ENCODE results near the gene MED29.

The MED29 gene, protein sequence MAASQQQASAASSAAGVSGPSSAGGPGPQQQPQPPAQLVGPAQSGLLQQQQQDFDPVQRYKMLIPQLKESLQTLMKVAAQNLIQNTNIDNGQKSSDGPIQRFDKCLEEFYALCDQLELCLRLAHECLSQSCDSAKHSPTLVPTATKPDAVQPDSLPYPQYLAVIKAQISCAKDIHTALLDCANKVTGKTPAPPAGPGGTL

DNA sequence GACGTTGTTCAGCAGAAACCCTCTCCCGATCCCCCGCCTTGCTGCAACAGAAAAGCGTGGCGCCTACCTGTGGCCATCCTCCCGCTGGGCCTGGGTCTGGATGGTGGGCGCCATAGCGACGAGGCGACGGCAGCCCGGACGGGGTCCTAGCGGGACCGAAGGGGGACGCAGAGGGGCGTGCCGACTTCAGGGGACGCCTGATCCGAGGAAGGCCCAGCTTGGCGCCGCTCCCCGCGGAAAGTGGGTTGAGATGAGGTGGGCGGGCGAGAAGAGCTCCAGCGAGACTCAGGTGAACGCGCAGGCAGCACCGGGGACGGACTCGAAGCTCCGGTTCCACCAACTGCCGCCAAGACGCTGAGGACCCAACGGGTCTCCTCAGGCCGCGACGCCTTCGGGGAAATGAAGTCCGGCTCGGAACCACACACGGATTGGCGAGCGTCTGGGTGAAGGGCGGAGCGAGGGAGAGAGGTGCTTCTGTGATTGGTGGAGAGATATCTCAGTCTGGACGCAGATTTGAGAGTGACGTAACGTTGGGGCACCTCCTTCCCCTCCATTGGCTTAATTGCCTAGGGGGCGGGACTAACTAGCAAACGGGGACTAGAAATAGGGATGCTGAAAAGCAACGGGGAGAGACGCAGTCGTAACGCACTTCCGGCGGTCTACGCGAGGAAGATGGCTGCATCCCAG lies at the start of gene MED29, which contains the start of gene PAF1:
Gene MED29, plus strand, starts transcription at position 628 of the 687 bp plus-strand sequence. Its CDS starts 45 bp downstream, at position 673.
Gene PAF1, minus strand, starts transcription at position 356 of the 687 bp plus-strand sequence. Its CDS starts 242 bp downstream, at position 114.
- DNase-seq (ENCODE audit: low read depth) = peak; percentile 100

DNA sequence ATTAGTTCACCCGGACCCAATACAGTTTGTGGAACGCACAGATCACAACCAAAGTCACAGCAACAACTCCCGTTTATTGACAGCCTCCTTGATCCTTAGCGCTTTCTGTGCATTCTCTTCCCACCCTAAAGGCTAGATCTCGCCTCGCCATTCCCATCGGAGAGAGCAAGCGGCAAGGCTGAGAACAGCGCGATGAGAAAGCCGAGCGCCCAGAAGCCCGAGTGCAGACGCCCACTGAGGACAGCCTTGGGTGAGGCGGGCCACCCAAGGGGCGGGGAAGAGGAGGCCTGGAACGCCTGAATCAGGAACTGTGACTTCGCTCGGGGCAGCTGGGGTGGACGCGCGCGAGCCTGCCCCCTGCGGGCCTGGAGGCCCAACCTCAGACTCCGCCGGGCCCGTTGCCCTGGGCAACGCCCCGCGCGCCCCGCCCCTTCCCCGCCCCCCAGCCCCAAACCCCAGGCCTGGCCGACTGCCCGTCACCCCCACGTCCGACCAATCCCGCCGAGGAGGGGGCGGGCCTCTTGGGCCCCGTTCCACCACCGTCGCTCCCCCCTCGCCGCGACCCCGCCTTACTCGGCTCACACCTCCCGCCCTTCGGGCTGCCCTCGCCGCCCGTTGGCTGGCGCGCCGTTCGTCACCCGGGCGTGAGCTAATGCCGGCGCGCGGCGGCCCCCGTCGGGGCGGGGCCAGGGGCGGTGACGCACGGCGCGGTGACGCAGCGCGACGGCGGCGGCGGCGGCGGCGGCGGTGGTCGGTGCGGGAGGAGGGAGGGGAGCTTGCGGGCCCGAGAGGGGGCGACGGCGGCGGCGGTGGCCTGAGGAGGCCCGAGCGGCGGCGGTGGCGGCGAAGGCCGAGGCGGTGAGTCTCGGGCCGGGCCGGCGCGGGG lies 49.2 kb upstream of the MED29 start, which contains the start of gene SAMD4B:
Gene SAMD4B, plus strand, starts transcription at position 703 of the 886 bp plus-strand sequence. CDS start 14,473 bp downstream, outside the sequence.
- peak; percentile 95 for DNase-seq (ENCODE audit: low read depth)

DNA sequence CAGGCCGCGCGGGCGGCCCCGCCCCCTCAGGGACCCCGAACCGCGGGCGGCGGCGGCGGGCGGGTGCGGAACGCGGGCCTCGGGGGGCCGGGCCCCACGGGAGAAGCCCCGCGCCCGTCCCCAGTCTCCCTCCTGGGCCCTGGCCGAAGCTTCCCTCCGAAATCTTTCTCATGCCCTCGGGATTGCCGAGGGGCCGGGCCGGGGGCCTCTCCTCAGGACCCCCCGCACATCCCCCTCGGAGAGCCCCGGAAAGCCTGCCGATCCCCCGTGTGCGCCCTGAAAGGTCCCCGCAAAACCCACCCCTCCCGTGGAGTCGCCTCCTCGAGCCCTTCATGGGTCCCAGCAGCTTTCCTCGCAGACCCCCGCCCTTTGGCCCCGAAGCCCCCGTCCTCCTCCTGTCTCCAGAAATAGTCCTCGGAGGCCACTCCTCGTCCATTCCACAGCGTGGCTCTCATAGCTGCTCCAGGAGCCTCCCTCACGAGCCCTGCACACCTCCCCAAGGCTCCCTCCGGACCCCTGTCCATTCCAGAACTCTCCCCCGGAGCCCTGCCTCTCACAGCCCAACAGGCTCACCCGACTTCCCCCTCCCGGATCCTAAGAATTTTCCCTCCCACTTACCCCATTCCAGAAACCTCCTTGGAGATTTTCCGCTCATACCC lies 48.4 kb upstream of the MED29 start:
- DNase-seq (ENCODE audit: low read depth) = no peak

DNA sequence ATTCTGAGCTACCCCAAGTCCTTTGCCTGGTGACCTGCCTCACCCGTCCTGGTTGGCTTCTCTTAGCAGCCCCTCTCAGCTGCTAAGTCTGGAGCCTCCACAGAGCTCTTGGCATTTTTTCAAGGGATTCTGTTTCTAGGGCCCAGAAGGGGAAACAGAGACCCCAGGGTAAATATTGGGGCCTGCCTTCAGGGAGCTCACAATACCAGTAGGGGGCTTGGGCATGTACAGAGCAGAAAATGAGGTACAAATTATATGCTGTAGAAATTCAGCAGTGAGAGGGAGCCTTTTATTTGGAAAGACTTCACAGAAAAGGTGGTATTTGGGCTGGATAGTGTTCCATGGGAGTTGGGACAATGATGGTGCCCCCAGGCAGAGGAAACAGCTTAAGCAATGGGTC lies 45.2 kb upstream of the MED29 start:
- no peak for DNase-seq (ENCODE audit: low read depth)

DNA sequence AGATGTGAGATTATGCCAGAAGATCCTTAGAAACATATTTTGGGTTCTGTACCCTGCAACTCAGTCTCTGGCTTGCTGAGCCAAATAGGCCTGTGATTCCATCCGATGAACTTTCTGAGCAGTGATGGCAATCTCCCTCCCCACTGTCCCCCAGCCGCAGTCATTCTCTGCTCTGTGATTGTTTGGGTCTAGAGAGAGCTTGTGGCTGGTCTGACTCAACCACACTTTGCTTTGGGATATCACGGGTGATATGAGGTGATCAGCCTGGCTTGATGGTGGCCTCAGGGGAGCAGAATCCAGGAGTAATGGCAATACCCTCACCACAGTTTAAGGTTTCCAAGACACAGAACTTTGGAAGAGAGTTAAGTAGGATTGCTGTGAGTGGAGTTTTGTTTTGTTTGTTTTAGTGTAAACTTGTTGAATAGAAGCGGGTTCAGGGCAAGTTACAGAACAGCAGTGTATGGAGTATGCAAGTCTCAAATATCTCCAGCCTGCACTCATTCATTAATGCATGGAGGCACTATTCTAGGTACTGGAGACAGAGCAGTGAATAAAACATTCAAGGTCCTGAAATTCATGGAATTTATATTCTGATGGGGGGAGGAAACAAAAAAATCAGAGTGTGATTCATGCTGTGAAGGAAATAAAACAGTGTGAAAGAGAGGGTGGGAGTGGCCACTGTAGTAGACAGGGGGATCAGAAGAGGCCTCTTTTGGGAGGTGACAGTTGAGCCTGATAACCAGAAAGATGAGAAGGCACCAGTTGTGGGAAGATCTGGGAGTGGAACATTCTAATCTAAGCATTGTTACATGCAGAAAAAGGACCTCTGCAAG lies 43.6 kb upstream of the MED29 start:
- no peak for DNase-seq (ENCODE audit: low read depth)

DNA sequence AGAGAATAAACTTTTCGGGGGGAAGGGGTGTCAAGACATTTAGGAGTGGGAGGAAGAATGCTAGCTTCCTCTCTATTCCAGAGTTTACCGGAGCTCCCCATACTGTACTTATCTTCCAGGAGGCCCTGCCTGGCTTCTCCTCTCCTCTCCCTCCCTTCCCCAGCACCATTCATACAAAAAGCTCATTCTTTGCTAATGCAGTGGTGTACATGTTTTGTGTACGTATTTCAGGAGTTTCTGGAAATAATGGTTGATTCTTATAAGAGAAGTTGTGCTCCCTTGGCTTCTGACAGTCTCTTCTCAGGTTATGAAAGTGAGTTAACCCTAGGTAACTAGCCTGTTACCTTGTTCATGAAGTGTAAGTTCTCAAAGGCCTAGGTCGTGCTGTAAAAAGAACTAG lies 41.9 kb upstream of the MED29 start:
- no peak for DNase-seq (ENCODE audit: low read depth)

DNA sequence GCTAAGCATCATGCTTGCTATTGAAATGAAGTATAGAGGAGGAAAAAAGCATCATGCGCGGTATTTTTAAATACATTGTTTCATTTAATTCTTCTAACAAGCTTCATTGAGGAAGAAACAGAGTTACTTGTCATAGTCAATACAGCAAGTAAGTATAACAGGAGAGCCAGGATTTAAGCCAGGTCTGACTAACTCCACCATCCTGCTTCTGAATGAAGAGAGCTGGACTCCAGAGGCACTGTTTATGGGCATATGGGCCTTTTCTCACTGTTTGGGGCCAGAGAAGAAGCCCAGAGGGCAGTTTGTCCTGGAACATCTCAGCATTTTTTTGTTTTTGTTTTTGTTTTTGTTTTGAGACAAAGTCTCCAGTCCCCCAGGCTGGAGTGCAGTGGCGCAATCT lies 41.0 kb upstream of the MED29 start:
- no peak for DNase-seq (ENCODE audit: low read depth)

DNA sequence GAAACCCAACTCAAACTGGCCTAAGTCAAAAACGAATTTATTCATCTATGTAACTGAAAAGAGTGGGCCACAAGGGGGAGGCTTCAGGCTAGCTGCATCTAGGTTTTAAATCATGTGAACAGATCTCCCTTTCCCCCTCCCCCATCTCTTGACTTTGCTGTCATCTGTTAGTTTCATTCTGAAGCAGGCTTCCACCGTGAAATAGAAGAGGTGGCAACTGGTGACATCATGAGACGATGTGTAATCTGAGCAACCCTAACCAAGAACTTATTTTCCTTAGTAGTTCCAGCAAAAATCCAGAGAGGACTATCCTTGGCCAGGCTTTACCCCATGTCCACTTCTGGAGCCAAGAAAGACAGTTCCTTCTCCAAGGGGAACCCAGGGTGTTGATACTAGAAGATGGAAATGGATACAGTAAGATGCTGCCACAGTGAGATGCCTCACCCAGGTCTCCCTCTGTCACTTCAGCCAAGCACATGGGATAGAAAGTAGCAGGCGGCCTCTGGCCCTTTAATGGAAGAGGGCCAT lies 39.6 kb upstream of the MED29 start:
- DNase-seq (ENCODE audit: low read depth) = peak; percentile 72

DNA sequence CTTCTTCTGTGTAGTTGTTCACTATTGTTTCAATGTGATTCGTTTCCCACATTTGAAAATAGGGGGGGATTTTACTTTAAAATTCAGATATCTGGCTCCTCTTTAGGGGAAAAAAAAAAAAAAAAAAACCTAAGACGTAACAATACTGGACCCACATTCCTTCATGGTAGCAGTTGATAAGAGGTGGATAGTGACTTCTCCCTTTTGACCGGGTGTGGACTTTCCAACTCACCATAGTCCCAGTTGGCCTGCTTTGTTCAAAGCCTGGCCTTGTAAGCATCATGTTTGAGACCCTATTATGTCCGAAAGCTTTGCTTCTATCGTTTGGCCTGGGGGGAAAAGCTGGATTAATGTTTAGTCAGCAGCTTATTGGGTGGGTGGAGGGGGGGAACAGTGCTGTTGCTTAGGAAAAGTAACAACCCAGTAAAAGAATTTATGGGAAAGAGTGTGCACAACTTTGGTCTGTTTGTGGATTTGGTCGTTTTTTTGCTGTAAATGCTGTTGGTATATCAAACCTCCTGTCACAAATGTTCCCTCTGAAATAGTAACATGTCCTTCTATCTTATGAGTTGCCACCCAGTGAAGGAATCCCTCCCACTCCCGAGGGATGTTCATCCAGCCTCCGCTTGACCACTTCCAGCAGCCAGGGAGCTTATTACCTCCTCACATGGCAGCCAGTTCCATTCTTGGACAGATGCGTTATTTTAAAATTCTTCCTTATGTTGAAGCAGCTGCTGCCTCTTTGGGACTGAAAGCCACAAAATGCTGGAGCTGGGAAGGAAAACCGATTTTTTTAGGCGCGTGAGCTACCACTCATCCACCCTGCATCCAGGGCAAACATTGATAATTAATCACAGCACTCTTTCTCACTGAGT lies 38.6 kb upstream of the MED29 start:
- peak; percentile 59 for DNase-seq (ENCODE audit: low read depth)

DNA sequence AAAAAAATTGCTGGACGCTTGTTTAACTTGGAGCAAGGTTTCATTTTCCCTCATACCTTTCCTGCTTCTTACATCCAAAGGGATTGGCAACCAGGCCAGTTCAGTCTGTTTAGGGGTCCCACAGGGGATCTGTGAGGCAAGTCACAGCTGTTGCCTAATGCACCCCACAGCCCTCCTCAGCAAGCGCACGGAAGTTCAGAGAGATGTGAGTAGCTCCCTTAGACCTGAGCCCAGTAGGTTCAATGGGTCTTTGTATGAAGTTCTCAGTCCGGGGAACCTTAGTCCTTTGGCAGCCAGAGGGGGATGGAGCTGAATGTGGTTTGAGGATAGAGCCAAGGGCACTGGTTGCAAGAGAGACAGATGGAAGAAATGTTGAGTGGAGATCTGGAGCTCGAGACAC lies 35.9 kb upstream of the MED29 start:
- no peak for DNase-seq (ENCODE audit: low read depth)

DNA sequence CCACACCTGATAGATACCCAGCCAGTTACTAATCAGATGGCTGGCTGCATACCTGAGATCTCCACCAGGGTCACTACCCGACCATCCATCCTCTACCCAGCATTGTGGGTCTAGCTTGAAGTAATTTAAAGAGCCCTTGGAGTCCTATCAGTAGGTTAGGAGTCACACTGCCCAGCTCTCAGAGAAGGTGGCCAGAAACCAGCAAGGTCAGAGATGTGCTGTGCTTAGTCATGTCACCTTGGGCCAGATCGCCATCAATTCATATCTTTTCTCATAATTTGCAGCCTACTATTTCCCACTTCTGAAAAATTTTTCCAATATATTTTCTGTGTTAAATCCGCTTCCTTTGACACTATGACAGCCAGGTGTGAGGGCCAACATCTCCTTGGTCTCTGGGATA lies 35.1 kb upstream of the MED29 start:
- no peak for DNase-seq (ENCODE audit: low read depth)

DNA sequence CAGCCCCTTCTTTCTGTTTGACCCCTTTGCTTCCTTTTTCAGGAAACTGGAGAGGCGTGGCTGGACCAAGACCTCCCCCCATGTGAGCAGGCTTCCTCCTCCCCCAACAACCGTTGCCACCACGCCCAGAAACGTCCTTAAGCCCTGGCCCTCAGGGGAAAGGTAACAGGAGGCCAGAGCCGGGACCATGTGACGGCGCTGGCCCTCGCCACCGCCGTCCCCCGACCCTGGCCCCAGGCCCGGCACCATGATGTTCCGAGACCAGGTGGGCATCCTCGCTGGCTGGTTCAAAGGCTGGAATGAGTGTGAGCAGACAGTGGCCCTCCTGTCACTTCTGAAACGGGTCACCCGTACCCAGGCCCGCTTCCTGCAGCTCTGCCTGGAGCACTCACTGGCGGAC lies 34.5 kb upstream of the MED29 start:
- DNase-seq (ENCODE audit: low read depth) = no peak

DNA sequence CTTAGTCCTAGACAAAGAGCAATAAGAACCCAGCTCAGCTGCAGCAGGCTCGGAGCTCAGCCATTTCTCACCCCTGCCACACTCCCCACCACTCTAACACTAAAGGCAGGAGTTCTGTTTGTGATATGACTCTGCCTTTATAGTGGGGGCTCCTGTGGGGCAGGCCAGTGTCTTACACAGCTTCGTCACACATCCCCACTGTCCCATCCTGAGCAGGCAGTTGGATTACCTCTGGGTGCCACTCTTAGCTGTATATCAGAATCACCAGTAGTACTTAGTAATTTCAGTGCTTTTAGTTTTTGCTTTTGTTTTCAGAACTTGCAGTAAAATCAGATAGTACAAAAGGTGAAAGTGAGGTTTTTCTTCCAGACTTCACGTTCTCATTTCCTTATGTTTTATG lies 32.2 kb upstream of the MED29 start:
- DNase-seq (ENCODE audit: low read depth) = no peak

DNA sequence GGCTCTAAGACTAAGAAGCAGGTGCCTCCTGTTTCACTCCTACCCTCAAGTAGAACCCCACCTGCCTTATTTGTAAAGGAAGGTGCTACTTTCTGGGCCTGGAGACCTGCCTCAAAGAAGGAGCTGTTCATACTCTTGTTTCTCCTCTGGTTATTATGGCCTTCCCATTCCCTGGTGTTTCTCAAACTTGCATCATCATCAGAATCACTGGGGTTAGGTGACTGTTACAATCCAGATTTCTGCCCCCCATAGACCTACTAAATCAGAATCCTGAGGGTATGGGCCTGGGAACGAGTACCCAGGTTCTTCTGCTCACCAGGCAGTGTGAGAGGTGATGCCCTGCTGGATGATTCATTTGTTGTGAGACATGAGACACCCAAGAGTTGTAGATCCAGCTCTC lies 30.6 kb upstream of the MED29 start:
- no peak for DNase-seq (ENCODE audit: low read depth)

DNA sequence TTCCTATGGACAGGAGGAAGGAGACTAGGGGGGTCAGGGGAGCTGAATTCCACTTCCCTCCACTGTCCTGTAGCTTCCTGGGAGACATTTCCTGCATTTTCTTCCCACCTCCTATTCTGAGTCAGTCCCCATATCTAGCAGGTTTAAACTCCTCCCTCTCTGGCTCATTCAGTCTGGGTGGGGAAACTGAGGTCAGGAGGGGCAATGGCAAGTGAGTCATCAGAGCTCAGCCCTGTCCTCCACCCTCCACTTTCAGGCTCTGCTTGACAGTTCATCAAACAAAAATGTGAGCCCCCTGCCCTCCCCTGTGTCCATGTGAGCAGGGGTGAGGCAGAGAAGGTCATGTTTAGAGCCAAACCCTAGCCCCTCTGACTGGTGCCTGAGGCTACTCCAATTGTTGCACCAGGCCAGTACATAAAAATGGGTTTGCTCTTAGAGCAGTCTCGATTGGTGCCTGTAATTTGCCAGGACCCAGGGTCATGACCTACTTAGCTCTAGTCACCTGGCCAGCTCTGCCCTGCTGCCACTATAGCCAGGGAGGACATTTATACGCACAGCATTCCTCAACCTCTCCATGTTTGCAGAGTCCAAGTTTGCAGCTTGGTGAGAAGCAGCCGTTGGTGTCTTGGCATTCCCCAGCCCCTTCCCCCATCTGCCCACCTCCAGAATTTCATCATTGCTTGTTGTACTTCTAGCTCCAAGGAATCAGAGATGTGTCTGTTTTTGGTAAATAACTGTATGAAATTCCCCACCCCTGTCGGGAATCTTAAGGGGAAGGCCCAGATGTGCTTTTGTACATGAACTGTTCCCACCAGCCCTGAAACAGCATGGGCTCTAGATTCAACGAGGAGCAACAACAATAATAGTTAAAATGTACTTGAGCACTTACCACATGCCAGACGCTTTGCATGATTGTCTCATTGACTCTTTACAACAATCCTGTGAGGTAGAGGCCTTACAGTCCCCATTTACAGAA lies 28.2 kb upstream of the MED29 start:
- peak; percentile 72 for DNase-seq (ENCODE audit: low read depth)

DNA sequence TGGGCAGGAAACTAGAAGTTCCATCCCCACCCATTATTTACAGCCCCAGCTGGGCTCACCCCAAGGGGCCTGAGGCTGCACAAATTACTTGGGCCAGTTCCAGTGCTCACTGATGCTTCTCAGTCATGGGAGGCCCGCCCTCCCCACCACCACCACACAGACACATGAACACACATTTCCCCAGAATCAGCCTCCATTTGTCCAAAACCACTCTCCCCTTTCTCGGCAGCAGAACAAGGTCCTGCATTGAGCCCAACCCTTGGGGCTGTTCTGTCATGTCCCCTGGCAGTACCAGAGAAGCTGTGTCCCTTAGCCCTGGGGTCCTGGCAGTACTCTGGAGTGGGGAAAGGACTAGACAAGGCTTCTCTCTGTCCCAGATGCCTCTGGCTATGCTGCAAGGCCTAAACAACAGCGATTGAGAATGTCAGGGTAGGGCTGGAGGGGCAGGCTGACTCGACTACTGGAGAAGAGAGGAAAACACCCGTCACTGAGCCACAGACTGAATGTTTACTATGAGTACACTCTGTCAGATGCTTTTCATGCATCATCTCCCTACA lies 27.2 kb upstream of the MED29 start:
- peak; percentile 62 for DNase-seq (ENCODE audit: low read depth)

DNA sequence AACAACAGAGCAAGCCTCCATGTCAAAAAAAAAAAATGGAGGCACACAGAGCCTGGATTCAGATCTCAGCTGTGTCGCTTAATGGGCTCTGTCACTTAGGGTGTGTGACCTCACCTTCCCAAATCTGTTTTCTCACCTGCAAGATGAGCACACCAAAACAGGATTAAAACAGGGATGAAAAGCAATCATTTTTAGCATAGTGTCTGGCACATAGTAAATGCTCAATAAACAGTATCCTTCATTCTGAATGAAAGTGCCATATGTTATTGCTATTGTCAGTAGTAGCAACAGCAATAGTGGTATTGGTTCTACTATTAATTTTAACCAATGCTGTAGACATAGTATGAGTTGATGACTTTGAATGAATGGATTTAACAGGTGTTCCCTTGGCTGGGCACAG lies 25.6 kb upstream of the MED29 start:
- DNase-seq (ENCODE audit: low read depth) = no peak

DNA sequence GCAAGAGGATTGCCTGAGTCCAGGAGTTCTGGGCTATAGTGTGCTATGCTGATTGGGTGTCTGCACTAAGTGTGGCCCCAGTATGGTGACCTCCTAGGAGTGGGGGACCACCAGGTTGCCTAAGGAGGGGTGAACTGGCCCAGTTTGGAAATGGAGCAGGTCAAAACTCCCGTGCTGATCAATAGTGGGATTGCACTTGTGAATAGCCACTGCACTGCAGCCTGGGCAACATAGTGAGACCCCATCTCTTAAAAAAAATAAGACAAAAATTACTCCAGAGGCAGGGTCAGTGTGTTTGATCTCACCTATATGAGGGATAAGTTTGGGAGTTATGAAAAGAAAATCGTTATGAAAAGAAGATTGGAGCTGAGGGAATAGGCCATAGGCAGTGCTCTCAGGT lies 22.0 kb upstream of the MED29 start:
- no peak for DNase-seq (ENCODE audit: low read depth)

Measured in stromal cell of bone marrow (primary cell).